Prostate gland (tissue), 2 donors: ENCODE measurements around the gene ARHGAP6. TPM values are rescaled to one million over a fixed set of nuclear protein-coding genes. Genes with fewer than 3 reads are reported as not detected.
"Not testable (repeated sequence)": the region's sequence is repeated elsewhere in the genome, so short reads cannot be mapped to it uniquely, and the experiment has no call there.

ENCODE experiments used
- DNase-seq: peaks from one replicate; pipeline ENCODE4 v3.0.0-alpha.2; 2019; ENCODE audit warnings: low spot score
- H3K27ac ChIP-seq, 2 donors: fragments of 200-600 bp; sonication (generic); 2 replicates each; pipeline ENCODE4 v1.5.1; 2017 to 2019
- H3K27me3 ChIP-seq: fragments of 200-600 bp; sonication (generic); replicated peaks from 2 replicates; pipeline ENCODE4 v1.5.1; 2019; ENCODE audit not compliant: insufficient read depth
- H3K36me3 ChIP-seq, 2 donors: fragments of 200-600 bp; sonication (generic); 1 replicate in 1 of 2; 2 replicates in 1 of 2; pipeline versions ENCODE4 v1.5.1 to v1.8.1; 2017 to 2019
- H3K4me1 ChIP-seq: fragments of 200-600 bp; sonication (generic); replicated peaks from 2 replicates; pipeline ENCODE4 v1.5.1; 2019
- H3K4me3 ChIP-seq, 2 donors: fragments of 200-600 bp; sonication (generic); 2 replicates each; pipeline ENCODE4 v1.5.1; 2017 to 2019
- H3K9me3 ChIP-seq: fragments of 200-600 bp; sonication (generic); 2 replicates; pipeline ENCODE4 v1.5.1; 2017
- CTCF ChIP-seq, 4 experiments: fragments of 200-600 bp in 2 of 4; fragments of 450-650 bp in 2 of 4; sonication (generic) in 2 of 4; IDR thresholded peaks; 1 replicate in 3 of 4; 2 replicates in 1 of 4; pipeline ENCODE4 v1.5.1; 2016 to 2019; ENCODE audit warnings: antibody characterized with exemption in 4 of 4, mild to moderate bottlenecking in 2 of 4, moderate library complexity in 2 of 4
- POLR2A ChIP-seq: fragments of 450-650 bp; IDR thresholded peaks from one replicate; pipeline ENCODE4 v1.6.1; 2016; ENCODE audit warnings: antibody characterized with exemption, mild to moderate bottlenecking
- POLR2AphosphoS5 ChIP-seq: sonication (generic); formaldehyde crosslinking; IDR thresholded peaks from one replicate; pipeline ENCODE4 v1.6.1; 2017; ENCODE audit warnings: antibody characterized with exemption
- WGBS: methylation state at CpG from one replicate; pipeline ENCODE4 v1.1.5; 2018; 5-methylcytosine and 5-hydroxymethylcytosine counted together
- intact Hi-C: fragments of 100-400 bp; cut with DNase I; formaldehyde crosslinking; loops from one replicate; pipeline ENCODE4 v1.14.2; 2022
- total RNA-seq, 2 donors: library from RNA; depleted of rRNA; stranded (reverse); fragments of >200 nt; gene quantifications; one replicate each; pipeline ENCODE4 v1.1.0, GENCODE V29; 2016

The ARHGAP6 gene
- total RNA-seq, 2 donors from 2014 or later, result 72.6 to 73.7 TPM

- 81% methylated on average over 2 of the region's 2 CpGs for WGBS
- H3K9me3 ChIP-seq, result no peaks in the 10 kb centered on the region
- peak overlapping the region; percentile 61 to 69 for H3K27ac ChIP-seq
- no peaks in the 10 kb centered on the region for H3K27me3 ChIP-seq
- TF ChIP-seq POLR2A, result no peak
- no peak for TF ChIP-seq POLR2AphosphoS5
- no peak for TF ChIP-seq CTCF (IDR thresholded peaks at IDR 0.05)
- H3K4me1 ChIP-seq, result no peaks in the 10 kb centered on the region
- no peaks in the 10 kb centered on the region for H3K36me3 ChIP-seq
- intact Hi-C loops, result loop anchor here (10.0 kb wide), 1 partner anchor 77 kb away; no protein-coding TSS in a partner anchor
- no peak for DNase-seq
- no peak overlapping the region for H3K4me3 ChIP-seq
Observed at GRCh38 chrX:11241720-11242119, 424.0 kb downstream of the ARHGAP6 start.

DNA sequence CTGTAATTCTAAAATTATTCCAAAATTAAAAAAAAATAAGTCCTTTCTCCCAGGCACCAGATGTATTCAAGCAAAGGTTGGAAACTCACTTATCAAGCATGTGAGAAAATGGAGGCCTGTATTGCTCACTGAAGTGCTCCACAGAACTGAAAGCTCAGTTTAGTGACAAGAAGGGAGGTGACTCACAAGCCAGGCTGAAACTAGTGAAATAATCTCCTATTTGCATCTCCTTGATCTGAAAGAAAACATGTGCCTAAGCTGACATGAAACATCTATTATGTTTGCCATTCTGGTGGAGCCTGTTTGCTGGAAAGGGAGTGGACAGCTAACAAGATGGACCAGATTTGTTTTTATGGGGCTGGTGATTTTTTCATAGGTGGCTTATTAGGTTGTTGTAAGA lies 426.5 kb downstream of the ARHGAP6 start:
- H3K27me3 ChIP-seq, result no peaks in the 10 kb centered on the region
- no peaks in the 10 kb centered on the region for H3K9me3 ChIP-seq
- TF ChIP-seq CTCF (IDR thresholded peaks at IDR 0.05) (no peak), POLR2AphosphoS5 (peak; percentile 90), POLR2A (no peak)
- no peaks in the 10 kb centered on the region for H3K36me3 ChIP-seq
- peak; percentile 76 for DNase-seq
- peak overlapping the region; percentile 67 to 70 for H3K27ac ChIP-seq
- H3K4me1 ChIP-seq, result no peaks in the 10 kb centered on the region
- no peak overlapping the region for H3K4me3 ChIP-seq
- intact Hi-C loops, result no loop called here

DNA sequence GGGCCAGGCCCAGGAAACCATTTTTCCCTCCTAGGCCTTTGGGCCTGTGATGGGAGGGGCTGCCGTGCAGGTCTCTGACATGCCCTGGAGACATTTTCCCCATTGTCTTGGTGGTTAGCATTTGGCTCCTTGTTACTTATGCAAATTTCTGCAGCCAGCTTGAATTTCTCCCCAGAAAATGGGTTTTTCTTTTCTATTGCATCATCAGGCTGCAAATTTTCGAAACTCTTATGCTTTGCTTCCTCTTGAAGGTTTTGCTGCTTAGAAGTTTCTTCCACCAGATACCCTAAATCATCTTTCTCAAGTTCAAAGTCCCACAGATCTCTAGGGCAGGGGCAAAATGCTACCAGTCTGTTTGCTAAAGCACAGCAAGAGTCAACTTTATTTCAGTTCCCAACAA lies 430.3 kb downstream of the ARHGAP6 start:
- intact Hi-C loops, H3K4me1 ChIP-seq, H3K9me3 ChIP-seq, H3K4me3 ChIP-seq, H3K27me3 ChIP-seq, DNase-seq, H3K36me3 ChIP-seq: not testable (repeated sequence)
- 92% methylated on average over 2 of the region's 2 CpGs for WGBS
- peak overlapping the region in 1 of 2 donors; percentile 70 for H3K27ac ChIP-seq

DNA sequence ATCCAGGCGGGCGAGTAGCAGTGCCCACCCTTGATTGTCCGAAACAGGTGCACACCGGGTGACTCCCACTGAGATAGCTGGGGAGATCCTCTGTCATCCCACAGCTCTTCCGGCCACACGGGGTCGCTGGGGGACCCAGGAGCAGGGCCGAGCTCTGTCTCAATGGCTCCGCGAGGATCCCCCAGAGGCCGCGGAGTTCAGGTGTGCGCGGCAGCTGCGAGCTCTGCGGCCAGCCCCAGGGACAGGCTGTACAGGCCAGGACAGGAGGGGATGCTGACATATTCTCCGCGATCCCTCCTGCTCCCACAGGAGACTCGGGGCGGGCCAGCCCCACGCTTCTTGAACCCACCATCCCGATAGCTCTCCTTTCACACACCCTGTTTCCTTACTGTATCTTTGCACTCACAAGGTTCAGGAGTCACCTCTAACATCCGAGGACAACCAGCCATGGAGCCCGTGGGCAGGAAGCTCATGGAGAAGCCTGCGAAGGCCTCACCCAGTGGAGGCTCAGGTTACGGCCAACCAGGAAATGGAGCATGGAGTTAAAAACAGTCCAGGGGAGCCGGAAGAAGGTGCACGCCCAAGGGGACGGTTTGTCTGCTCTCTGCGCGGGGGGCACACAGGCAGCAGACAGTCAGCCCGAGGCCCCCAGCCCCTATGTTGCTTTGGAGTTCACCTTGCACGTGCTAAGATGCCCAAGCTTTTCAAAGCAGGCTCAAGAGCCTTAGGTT lies 450.4 kb downstream of the ARHGAP6 start:
- no peak overlapping the region for H3K4me3 ChIP-seq
- no peaks in the 10 kb centered on the region for H3K27me3 ChIP-seq
- H3K4me1 ChIP-seq, result no peaks in the 10 kb centered on the region
- H3K36me3 ChIP-seq, result no peaks in the 10 kb centered on the region
- no peak for DNase-seq
- no peaks in the 10 kb centered on the region for H3K9me3 ChIP-seq
- no peak overlapping the region for H3K27ac ChIP-seq
- WGBS, result 98% methylated on average over 8 of the region's 33 CpGs
- TF ChIP-seq POLR2A (no peak), CTCF (IDR thresholded peaks at IDR 0.05) (no peak), POLR2AphosphoS5 (no peak)
- intact Hi-C loops, result no loop called here

DNA sequence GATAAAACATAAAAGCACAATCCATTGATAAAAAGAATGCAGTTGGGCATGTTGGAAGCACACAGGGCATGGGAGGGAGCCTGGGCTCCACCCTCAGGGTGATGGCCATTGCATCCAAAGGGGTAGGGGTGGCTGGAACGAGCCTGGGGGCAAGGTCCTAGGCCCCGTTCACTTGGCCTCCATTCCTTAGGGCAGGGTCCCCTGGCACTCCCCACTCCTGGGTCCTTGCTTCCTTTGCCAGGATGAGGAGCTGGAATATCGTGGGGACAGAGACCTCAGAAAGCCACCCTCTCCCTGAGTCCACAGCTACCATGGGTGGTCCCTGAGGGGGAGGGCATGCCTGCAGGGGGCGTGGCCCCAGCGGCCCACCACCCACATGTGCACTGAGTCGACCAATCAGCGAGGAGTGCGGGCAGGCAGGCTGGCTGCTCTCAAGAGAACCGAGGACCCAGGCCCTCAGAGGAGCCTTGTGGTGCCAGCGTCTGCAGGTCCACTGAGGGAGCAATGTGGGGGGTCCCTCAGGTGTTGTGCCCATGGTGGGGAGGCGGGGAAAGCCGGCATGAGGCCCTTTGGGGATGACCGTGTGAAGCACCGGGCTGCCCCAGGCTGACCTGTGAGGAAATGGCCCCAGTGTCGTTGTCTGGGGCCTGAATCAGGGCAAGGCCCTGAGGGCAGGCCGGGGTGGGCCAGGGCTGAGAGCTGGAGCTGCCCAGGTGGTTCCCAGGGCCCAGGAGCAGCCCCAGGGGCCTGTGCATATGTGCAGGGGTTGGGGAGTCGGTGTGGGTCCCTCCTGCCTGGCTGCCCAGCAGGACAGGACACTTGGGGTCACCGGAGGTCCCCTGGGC lies 451.2 kb downstream of the ARHGAP6 start:
- Histone ChIP-seq H3K27ac (no peak overlapping the region), H3K36me3 (no peaks in the 10 kb centered on the region), H3K27me3 (no peaks in the 10 kb centered on the region), H3K9me3 (no peaks in the 10 kb centered on the region), H3K4me1 (no peaks in the 10 kb centered on the region), H3K4me3 (no peak overlapping the region)
- 88% methylated on average over 13 of the region's 18 CpGs for WGBS
- intact Hi-C loops, result no loop called here
- no peak for DNase-seq
- TF ChIP-seq POLR2A (no peak), POLR2AphosphoS5 (no peak), CTCF (IDR thresholded peaks at IDR 0.05) (no peak)
